Endothelial cell of umbilical vein (primary cell): Measurements from ENCODE around the gene BSDC1. TPM values are rescaled to one million over a fixed set of nuclear protein-coding genes. Genes with fewer than 3 reads are reported as not detected.

ENCODE experiments used
- BruUV-seq: library from RNA; stranded (reverse); fragments of 400-500 nt; replicated peaks from 2 replicates; lab custom pipeline; 2021; lab: Mats Ljungman, UMichigan
- CTCF ChIA-PET: fragments of 300-600, 350-600 bp; sonication (Branson Sonifier 250); formaldehyde crosslinking; loops from one replicate; lab custom pipeline; 2021; ENCODE audit warnings: antibody characterized with exemption, inconsistent platforms; lab: Charles Lee
- POLR2A ChIA-PET: fragments of 300-600, 350-600 bp; sonication (Branson Sonifier 250); formaldehyde crosslinking; loops from one replicate; lab custom pipeline; 2021; ENCODE audit warnings: antibody characterized with exemption, inconsistent platforms; lab: Charles Lee
- DNase-seq: peaks from one replicate; pipeline ENCODE4 v3.0.0-alpha.2; 2011; ENCODE audit warnings: low read depth, low spot score
- FAIRE-seq: peaks from 2 replicates; lab custom pipeline; 2011; peaks lifted over from hg19 to GRCh38; lab: Jason Lieb, UNC
- H2AFZ ChIP-seq: 2 replicates; pipeline ENCODE4 v1.6.0; 2012; ENCODE audit warnings: low read depth, low read length, control low read depth, inconsistent platforms
- H3K27ac ChIP-seq: 2 replicates; pipeline ENCODE4 v1.5.1; 2011; ENCODE audit warnings: low read depth, mild to moderate bottlenecking, control low read depth, low read length, moderate library complexity; ENCODE audit not compliant: insufficient read depth
- H3K27me3 ChIP-seq, 2 experiments: 2 replicates each; pipeline versions ENCODE4 v1.6.0 to v1.6.1; 2011; ENCODE audit warnings: low read length in 2 of 2, mixed read lengths in 1 of 2; ENCODE audit not compliant: control insufficient read depth in 2 of 2, insufficient read depth in 2 of 2
- H3K36me3 ChIP-seq, 2 experiments: 2 replicates in 1 of 2; 3 replicates in 1 of 2; pipeline ENCODE4 v1.5.1; 2011; ENCODE audit warnings: low read length in 2 of 2, mild to moderate bottlenecking in 1 of 2, moderate library complexity in 1 of 2; ENCODE audit not compliant: control insufficient read depth in 2 of 2, insufficient read depth in 2 of 2; ENCODE audit errors: extremely low read depth in 1 of 2
- H3K4me1 ChIP-seq: 3 replicates; pipeline ENCODE4 v1.5.1; 2011; ENCODE audit warnings: mild to moderate bottlenecking, low read length; ENCODE audit not compliant: control insufficient read depth, insufficient read depth; ENCODE audit errors: extremely low read depth
- H3K4me2 ChIP-seq: 2 replicates; pipeline ENCODE4 v1.6.1; 2011; ENCODE audit warnings: low read length, control low read depth, mixed read lengths; ENCODE audit not compliant: insufficient read depth
- H3K4me3 ChIP-seq, 3 experiments: fragments of 200-600 bp in 1 of 3; sonication (generic), shearing (Covaris generic) in 1 of 3; replicated peaks in 1 of 3; 2 replicates each; pipeline ENCODE4 v1.5.1; 2011 to 2016; ENCODE audit warnings: control low read depth in 3 of 3, low read length in 3 of 3, mild to moderate bottlenecking in 2 of 3, inconsistent platforms in 1 of 3, low read depth in 1 of 3, moderate library complexity in 1 of 3; ENCODE audit not compliant: insufficient read depth in 1 of 3
- H3K79me2 ChIP-seq: 2 replicates; pipeline ENCODE4 v1.6.0; 2012; ENCODE audit warnings: low read length, inconsistent platforms; ENCODE audit not compliant: control insufficient read depth, insufficient read depth
- H3K9ac ChIP-seq: replicated peaks from 2 replicates; pipeline ENCODE3; 2011; ENCODE audit warnings: low read length, control low read depth; ENCODE audit not compliant: insufficient read depth; ENCODE audit errors: extremely low read depth
- H3K9me1 ChIP-seq: replicated peaks from 3 replicates; pipeline ENCODE4 v1.6.0; 2011; ENCODE audit warnings: mild to moderate bottlenecking, low read length; ENCODE audit not compliant: control insufficient read depth, insufficient read depth; ENCODE audit errors: extremely low read depth
- H3K9me3 ChIP-seq: replicated peaks from 2 replicates; pipeline ENCODE4 v1.5.1; 2012; ENCODE audit warnings: low read length, inconsistent platforms; ENCODE audit not compliant: control insufficient read depth, insufficient read depth
- H4K20me1 ChIP-seq: replicated peaks from 2 replicates; pipeline ENCODE3; 2011; ENCODE audit warnings: mild to moderate bottlenecking, low read length; ENCODE audit not compliant: control insufficient read depth, insufficient read depth; ENCODE audit errors: extremely low read depth
- EZH2 ChIP-seq: IDR thresholded peaks from 2 replicates; pipeline ENCODE4 v1.6.1; 2012; ENCODE audit warnings: borderline replicate concordance, low read depth, mild to moderate bottlenecking, moderate library complexity, low read length, inconsistent platforms; ENCODE audit not compliant: severe bottlenecking
- GATA2 ChIP-seq: IDR thresholded peaks from 2 replicates; pipeline ENCODE4 v1.7.0; 2011; ENCODE audit warnings: low read depth, mild to moderate bottlenecking, moderate library complexity, mixed read lengths, low read length; ENCODE audit not compliant: insufficient read length, insufficient read depth
- JUN ChIP-seq: IDR thresholded peaks from 2 replicates; pipeline ENCODE4 v1.6.1; 2011; ENCODE audit warnings: borderline replicate concordance, low read depth; ENCODE audit not compliant: insufficient read length, insufficient read depth
- MYC ChIP-seq: IDR thresholded peaks from one replicate; pipeline ENCODE4 v1.6.1; 2011; ENCODE audit warnings: mild to moderate bottlenecking, low read depth, low read length
- POLR2A ChIP-seq: IDR thresholded peaks from 2 replicates; pipeline ENCODE4 v1.6.1; 2012; ENCODE audit warnings: low read depth, mild to moderate bottlenecking, control low read depth, low read length
- POLR2AphosphoS5 ChIP-seq: IDR thresholded peaks from 2 replicates; pipeline ENCODE4 v1.6.1; 2012; ENCODE audit warnings: low read depth, mild to moderate bottlenecking, control low read depth, low read length, moderate library complexity; ENCODE audit not compliant: insufficient read depth
- dilution Hi-C: fragments of 300-500 bp; cut with MboI; formaldehyde crosslinking; loops from one replicate; pipeline ENCODE4 v1.15.0; 2019; ENCODE audit warnings: low sequenced_read_pairs; ENCODE audit not compliant: extremely low pct_ligation_motif_present
- intact Hi-C: fragments of 100-400 bp; cut with micrococcal nuclease; formaldehyde crosslinking; loops from one replicate; pipeline ENCODE4 v1.10.0; 2022
- polyA plus RNA-seq, 4 experiments: library from polyadenylated mRNA; depleted of rRNA in 3 of 4; stranded (reverse) in 3 of 4; unstranded in 1 of 4; fragments of >200 nt; gene quantifications; 2 replicates each; pipeline versions ENCODE4 v1.2.1 to v1.2.3, GENCODE V29; 2011 to 2012; ENCODE audit warnings: missing spikeins in 1 of 4
- total RNA-seq: library from RNA; stranded (reverse); gene quantifications from 2 replicates; pipeline ENCODE4 v1.2.3, GENCODE V29; 2021
- TF ChIP-seq, protein P1 (sequence below): IDR thresholded peaks from 2 replicates; pipeline ENCODE4 v1.6.1; 2011; ENCODE audit not compliant: insufficient read depth, insufficient read length
- TF ChIP-seq, protein P2 (sequence below), 2 donors: IDR thresholded peaks; 1 replicate in 1 of 2; 2 replicates in 1 of 2; pipeline ENCODE4 v1.5.1; 2011; ENCODE audit warnings: low read length in 2 of 2, mild to moderate bottlenecking in 2 of 2, moderate library complexity in 2 of 2, control low read depth in 1 of 2, inconsistent platforms in 1 of 2, low read depth in 1 of 2; ENCODE audit not compliant: insufficient read depth in 1 of 2; ENCODE audit errors: extremely low read depth in 1 of 2

BSDC1 gene
- total and polyA plus RNA-seq, 2 donors (not counting 3 experiments of a cell fraction or from before 2014, with no cell fraction given) = 44.3 to 64.6 TPM

DNA sequence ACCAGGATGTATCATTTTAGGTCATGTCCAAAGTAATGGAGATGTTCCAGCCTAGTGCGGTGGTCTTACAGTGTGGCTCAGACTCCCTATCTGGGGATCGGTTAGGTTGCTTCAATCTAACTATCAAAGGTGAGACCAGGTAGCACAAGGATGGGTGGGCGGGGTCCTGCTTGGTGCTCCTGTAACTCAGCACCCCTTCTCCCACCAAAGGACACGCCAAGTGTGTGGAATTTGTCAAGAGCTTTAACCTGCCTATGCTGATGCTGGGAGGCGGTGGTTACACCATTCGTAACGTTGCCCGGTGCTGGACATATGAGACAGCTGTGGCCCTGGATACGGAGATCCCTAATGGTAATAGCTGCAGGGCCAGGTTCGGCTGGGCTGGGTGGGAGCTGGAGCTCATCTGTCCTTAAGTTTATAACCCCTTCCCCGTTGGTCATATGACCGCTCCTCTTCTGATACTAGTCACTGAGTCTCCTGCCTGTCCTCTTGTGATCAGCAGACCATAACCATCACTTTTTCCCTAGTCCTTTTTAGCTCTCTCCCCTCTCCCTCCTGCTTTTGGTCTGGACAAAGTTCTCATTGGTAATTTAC lies 63.6 kb downstream of the BSDC1 start:
- no peaks in the 10 kb centered on the region for H3K9me3 ChIP-seq
- no peak for FAIRE-seq
- no peak overlapping the region for H3K4me3 ChIP-seq
- no peak for DNase-seq
- intact Hi-C loops = no loop called here
- H3K4me1 ChIP-seq = peaks cover 14% of the 10 kb centered on the region
- no peak overlapping the region for H3K9ac ChIP-seq
- peaks cover 18 to 51% of the 10 kb centered on the region in 2 experiments for H3K36me3 ChIP-seq
- CTCF ChIA-PET = interaction anchor here (1.0 to 2.1 kb wide), 5 partner anchors 9 to 115 kb away, joined by 3 to 12 read pairs (median 4); no protein-coding TSS in a partner anchor
- H3K27me3 ChIP-seq = no peaks in the 10 kb centered on the region
- no peaks in the 10 kb centered on the region for H3K9me1 ChIP-seq
- no peak overlapping the region for H3K27ac ChIP-seq
- H3K79me2 ChIP-seq = peaks cover 18% of the 10 kb centered on the region
- BruUV-seq = no TSS peak
- no peak overlapping the region for H3K4me2 ChIP-seq
- dilution Hi-C loops = no loop called here
- H2AFZ ChIP-seq = no peak overlapping the region
- POLR2A ChIA-PET = no interaction called here
- TF ChIP-seq POLR2AphosphoS5 (no peak), GATA2 (no peak), JUN (no peak), MYC (no peak), EZH2 (no peak), POLR2A (no peak)
- TF ChIP-seq, protein P1, sequence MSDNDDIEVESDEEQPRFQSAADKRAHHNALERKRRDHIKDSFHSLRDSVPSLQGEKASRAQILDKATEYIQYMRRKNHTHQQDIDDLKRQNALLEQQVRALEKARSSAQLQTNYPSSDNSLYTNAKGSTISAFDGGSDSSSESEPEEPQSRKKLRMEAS = no peak
- TF ChIP-seq, protein P2, sequence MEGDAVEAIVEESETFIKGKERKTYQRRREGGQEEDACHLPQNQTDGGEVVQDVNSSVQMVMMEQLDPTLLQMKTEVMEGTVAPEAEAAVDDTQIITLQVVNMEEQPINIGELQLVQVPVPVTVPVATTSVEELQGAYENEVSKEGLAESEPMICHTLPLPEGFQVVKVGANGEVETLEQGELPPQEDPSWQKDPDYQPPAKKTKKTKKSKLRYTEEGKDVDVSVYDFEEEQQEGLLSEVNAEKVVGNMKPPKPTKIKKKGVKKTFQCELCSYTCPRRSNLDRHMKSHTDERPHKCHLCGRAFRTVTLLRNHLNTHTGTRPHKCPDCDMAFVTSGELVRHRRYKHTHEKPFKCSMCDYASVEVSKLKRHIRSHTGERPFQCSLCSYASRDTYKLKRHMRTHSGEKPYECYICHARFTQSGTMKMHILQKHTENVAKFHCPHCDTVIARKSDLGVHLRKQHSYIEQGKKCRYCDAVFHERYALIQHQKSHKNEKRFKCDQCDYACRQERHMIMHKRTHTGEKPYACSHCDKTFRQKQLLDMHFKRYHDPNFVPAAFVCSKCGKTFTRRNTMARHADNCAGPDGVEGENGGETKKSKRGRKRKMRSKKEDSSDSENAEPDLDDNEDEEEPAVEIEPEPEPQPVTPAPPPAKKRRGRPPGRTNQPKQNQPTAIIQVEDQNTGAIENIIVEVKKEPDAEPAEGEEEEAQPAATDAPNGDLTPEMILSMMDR (IDR thresholded peaks at IDR 0.05; ENCODE audit: extremely low read depth in 1 of 2, insufficient read depth in 1 of 2, low read depth in 1 of 2, low read length in 2 of 2) = no peak
- H4K20me1 ChIP-seq = no peaks in the 10 kb centered on the region
